CD4-positive, alpha-beta T cell treated with Interleukin-1 beta for 1 hour (primary cell): ENCODE results near the gene CLIP4.

Source experiments
- DNase-seq, 2 donors: peaks; one replicate each; pipeline ENCODE4 v3.0.0-alpha.2; 2020 to 2022

Gene CLIP4

GRCh38 chr2:29139152-29139551 lies 23.9 kb downstream of the CLIP4 start:
- no peak for DNase-seq

- no peak for DNase-seq
Measured at GRCh38 chr2:29139731-29140130, 24.5 kb downstream of the CLIP4 start.

GRCh38 chr2:29143657-29144056 lies 28.4 kb downstream of the CLIP4 start:
- no peak for DNase-seq

- DNase-seq: no peak
Measured at GRCh38 chr2:29146197-29146596, 31.0 kb downstream of the CLIP4 start.

GRCh38 chr2:29147963-29148362 lies 32.7 kb downstream of the CLIP4 start:
- DNase-seq: no peak

GRCh38 chr2:29154610-29155009 lies 39.4 kb downstream of the CLIP4 start:
- DNase-seq: no peak

GRCh38 chr2:29155578-29155977 lies 40.4 kb downstream of the CLIP4 start:
- no peak for DNase-seq

GRCh38 chr2:29157131-29157530 lies 41.9 kb downstream of the CLIP4 start:
- DNase-seq: no peak

GRCh38 chr2:29159125-29159524 lies 43.9 kb downstream of the CLIP4 start:
- no peak for DNase-seq

- DNase-seq: no peak
Measured at GRCh38 chr2:29160184-29160583, 45.0 kb downstream of the CLIP4 start.

- no peak for DNase-seq
Measured at GRCh38 chr2:29162204-29162928, 47.2 kb downstream of the CLIP4 start.

- DNase-seq: no peak
Measured at GRCh38 chr2:29164091-29164846, 49.1 kb downstream of the CLIP4 start.

- no peak for DNase-seq
Measured at GRCh38 chr2:29165362-29166241, 50.4 kb downstream of the CLIP4 start.

GRCh38 chr2:29166242-29167039 lies 51.2 kb downstream of the CLIP4 start:
- no peak for DNase-seq

GRCh38 chr2:29174937-29175336 lies 59.7 kb downstream of the CLIP4 start:
- DNase-seq: no peak

GRCh38 chr2:29175338-29175737 lies 60.1 kb downstream of the CLIP4 start:
- DNase-seq: no peak

GRCh38 chr2:29182334-29182733 lies 67.1 kb downstream of the CLIP4 start:
- DNase-seq: no peak

GRCh38 chr2:29182920-29183319 lies 67.7 kb downstream of the CLIP4 start:
- no peak for DNase-seq

- DNase-seq: no peak
Measured at GRCh38 chr2:29184531-29184930, 69.3 kb downstream of the CLIP4 start.

- no peak for DNase-seq
Measured at GRCh38 chr2:29186817-29187216, 71.6 kb downstream of the CLIP4 start.

- DNase-seq: no peak
Measured at GRCh38 chr2:29187926-29188325, 72.7 kb downstream of the CLIP4 start.

- peak in 1 of 2 donors; percentile 46 for DNase-seq
Measured at GRCh38 chr2:29189052-29189451, 73.8 kb downstream of the CLIP4 start.

GRCh38 chr2:29191817-29192216 lies 76.6 kb downstream of the CLIP4 start:
- DNase-seq: no peak
